ENCODE results near the gene DPCD.

DNA sequence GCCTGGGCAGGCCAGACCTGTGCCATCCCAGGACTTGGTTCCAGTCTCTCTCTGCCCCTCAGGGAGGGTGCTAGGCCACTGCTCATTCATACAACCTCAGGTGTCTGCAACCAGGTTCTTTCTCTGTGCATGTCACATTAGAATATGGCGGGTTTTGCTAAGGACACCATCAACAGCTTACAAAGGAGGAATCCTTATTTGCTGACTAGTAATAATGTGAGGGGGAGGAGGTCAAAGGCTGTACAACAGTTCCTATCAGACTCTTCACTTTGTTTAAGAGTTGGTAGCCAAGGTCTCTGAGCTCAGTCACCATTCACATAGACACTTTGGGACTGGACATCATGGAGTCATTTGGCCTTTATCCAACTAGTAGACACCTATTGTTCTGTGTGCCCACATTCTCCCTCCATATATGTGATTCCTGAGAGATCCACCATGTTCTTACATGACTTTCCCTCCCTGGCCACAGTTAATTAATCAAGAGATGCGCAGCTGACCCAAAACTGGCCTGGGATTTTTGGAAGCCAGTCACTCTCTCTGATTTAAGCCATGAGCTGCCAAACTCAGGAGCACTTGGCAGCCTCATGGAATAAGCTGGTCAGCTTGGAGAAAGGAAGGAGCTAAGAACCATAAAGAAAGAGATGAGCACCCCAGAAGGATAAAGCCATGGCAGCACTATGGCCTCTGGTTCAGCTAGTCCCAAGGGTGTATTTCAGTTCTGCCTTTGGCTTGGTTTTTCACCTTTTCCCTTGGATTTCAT is 51.2 kb downstream of the DPCD start:
- TF ChIP-seq CTCF (IDR thresholded peaks at IDR 0.05) (no peak), POLR2A (IDR thresholded peaks at IDR 0.05) (no peak)
